OCI-LY1 (cell line): ENCODE results near the gene MX2.

Source experiments
- EZH2 ChIP-seq: fragments of 200-600 bp; sonication (generic), shearing (Covaris generic); IDR thresholded peaks from 2 replicates; pipeline ENCODE4 v1.8.0; 2017; ENCODE audit warnings: borderline replicate concordance, mixed run types, mild to moderate bottlenecking, antibody characterized with exemption, low read length, moderate library complexity, mixed read lengths
- TF ChIP-seq, protein P1 (sequence below): fragments of 200-600 bp; sonication (generic), shearing (Covaris generic); IDR thresholded peaks from 2 replicates; pipeline ENCODE4 v1.5.1; 2017; ENCODE audit warnings: mild to moderate bottlenecking, antibody characterized with exemption, low read length, moderate library complexity, mixed read lengths

DNA sequence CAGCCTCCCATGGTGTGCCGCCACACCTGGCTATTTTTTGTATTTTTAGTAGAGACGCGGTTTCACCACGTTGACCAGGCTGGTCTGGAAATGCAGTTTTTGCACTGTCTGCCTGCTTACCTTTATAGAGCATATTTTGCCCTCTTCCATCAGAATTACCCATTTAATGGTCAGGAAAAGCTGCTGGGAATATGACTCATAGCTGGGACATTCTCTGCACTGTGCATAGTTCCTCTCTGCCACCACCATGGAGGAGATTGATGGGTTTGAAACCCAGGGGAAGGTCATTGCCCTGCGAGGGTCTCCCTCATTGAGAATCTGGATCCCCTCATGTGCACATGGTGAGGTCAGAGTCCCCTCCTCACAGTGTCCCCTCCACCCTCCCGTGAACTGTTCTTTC lies 96.3 kb downstream of the MX2 start:
- TF ChIP-seq, protein P1, sequence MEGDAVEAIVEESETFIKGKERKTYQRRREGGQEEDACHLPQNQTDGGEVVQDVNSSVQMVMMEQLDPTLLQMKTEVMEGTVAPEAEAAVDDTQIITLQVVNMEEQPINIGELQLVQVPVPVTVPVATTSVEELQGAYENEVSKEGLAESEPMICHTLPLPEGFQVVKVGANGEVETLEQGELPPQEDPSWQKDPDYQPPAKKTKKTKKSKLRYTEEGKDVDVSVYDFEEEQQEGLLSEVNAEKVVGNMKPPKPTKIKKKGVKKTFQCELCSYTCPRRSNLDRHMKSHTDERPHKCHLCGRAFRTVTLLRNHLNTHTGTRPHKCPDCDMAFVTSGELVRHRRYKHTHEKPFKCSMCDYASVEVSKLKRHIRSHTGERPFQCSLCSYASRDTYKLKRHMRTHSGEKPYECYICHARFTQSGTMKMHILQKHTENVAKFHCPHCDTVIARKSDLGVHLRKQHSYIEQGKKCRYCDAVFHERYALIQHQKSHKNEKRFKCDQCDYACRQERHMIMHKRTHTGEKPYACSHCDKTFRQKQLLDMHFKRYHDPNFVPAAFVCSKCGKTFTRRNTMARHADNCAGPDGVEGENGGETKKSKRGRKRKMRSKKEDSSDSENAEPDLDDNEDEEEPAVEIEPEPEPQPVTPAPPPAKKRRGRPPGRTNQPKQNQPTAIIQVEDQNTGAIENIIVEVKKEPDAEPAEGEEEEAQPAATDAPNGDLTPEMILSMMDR: no peak
- TF ChIP-seq EZH2: no peak
